Tibial artery (tissue), 4 donors: ENCODE results near the gene TCEA3.
A peak's percentile ranks its signal among the peaks of the same experiment; 100 is the strongest.

Experiments used
- DNase-seq, 2 donors: peaks; one replicate each; pipeline ENCODE4 v3.0.0-alpha.2; 2019
- H3K27ac ChIP-seq, 2 donors: fragments of 200-600 bp; sonication (generic) in 1 of 2; 1 replicate in 1 of 2; 2 replicates in 1 of 2; pipeline ENCODE4 v1.5.1; 2018 to 2019; ENCODE audit warnings: mild to moderate bottlenecking in 1 of 2
- H3K27me3 ChIP-seq, 2 donors: fragments of 200-600 bp; sonication (generic) in 1 of 2; one replicate each; pipeline versions ENCODE4 v1.5.1 to v1.6.0; 2016 to 2019
- H3K36me3 ChIP-seq, 3 donors: fragments of 200-600 bp; sonication (generic) in 2 of 3; one replicate each; pipeline ENCODE4 v1.5.1; 2016 to 2019; ENCODE audit warnings: mild to moderate bottlenecking in 2 of 3
- H3K4me1 ChIP-seq, 4 donors: fragments of 200-600 bp; sonication (generic) in 2 of 4; 1 replicate in 3 of 4; 2 replicates in 1 of 4; pipeline ENCODE4 v1.5.1; 2016 to 2019
- H3K4me3 ChIP-seq, 2 donors: fragments of 200-600 bp; sonication (generic) in 1 of 2; 1 replicate in 1 of 2; 2 replicates in 1 of 2; pipeline ENCODE4 v1.5.1; 2018 to 2019; ENCODE audit warnings: mild to moderate bottlenecking in 2 of 2
- H3K9me3 ChIP-seq, 3 donors: fragments of 200-600 bp; sonication (generic) in 1 of 3; one replicate each; pipeline ENCODE4 v1.5.1; 2016 to 2019
- CTCF ChIP-seq, 2 experiments: fragments of 200-600 bp in 1 of 2; fragments of 450-650 bp in 1 of 2; IDR thresholded peaks; one replicate each; pipeline ENCODE4 v1.5.1; 2017 to 2019; ENCODE audit warnings: antibody characterized with exemption in 2 of 2, mild to moderate bottlenecking in 1 of 2, moderate library complexity in 1 of 2
- intact Hi-C: fragments of 100-400 bp; cut with DNase I; formaldehyde crosslinking; loops from one replicate; pipeline ENCODE4 v1.15.0; 2023; ENCODE audit warnings: low total_unique reads

Gene TCEA3

GRCh38 chr1:23421343-23421742 is 3.2 kb downstream of the TCEA3 start:
- Histone ChIP-seq H3K4me1 (peaks cover 0 to 25% (median 21%) of the 10 kb centered on the region in 4 donors), H3K27ac (peak overlapping the region in 1 of 2 donors; percentile 83), H3K36me3 (peaks cover 0 to 17% (median 5%) of the 10 kb centered on the region in 3 donors), H3K27me3 (no peaks in the 10 kb centered on the region), H3K9me3 (no peaks in the 10 kb centered on the region), H3K4me3 (no peak overlapping the region)
- intact Hi-C loops = no loop called here
- no peak for TF ChIP-seq CTCF (IDR thresholded peaks at IDR 0.05)
- DNase-seq = no peak

- intact Hi-C loops = no loop called here
- no peaks in the 10 kb centered on the region for H3K27me3 ChIP-seq
- no peak overlapping the region for H3K4me3 ChIP-seq
- TF ChIP-seq CTCF (IDR thresholded peaks at IDR 0.05) = no peak
- no peaks in the 10 kb centered on the region for H3K9me3 ChIP-seq
- H3K27ac ChIP-seq = no peak overlapping the region
- H3K36me3 ChIP-seq = peaks cover 0 to 18% (median 5%) of the 10 kb centered on the region in 3 donors
- DNase-seq = no peak
- H3K4me1 ChIP-seq = peaks cover 0 to 25% (median 21%) of the 10 kb centered on the region in 4 donors
These were observed 3.8 kb downstream of the TCEA3 start for GRCh38 chr1:23420778-23421177.

GRCh38 chr1:23419180-23419579 is 5.4 kb downstream of the TCEA3 start:
- no peak overlapping the region for H3K4me3 ChIP-seq
- no peaks in the 10 kb centered on the region for H3K27me3 ChIP-seq
- intact Hi-C loops = no loop called here
- H3K9me3 ChIP-seq = no peaks in the 10 kb centered on the region
- DNase-seq = no peak
- peaks cover 0 to 25% (median 18%) of the 10 kb centered on the region in 4 donors for H3K4me1 ChIP-seq
- H3K36me3 ChIP-seq = peaks cover 0 to 26% (median 12%) of the 10 kb centered on the region in 3 donors
- no peak for TF ChIP-seq CTCF (IDR thresholded peaks at IDR 0.05)
- H3K27ac ChIP-seq = no peak overlapping the region

- intact Hi-C loops = no loop called here
- Histone ChIP-seq H3K9me3 (no peaks in the 10 kb centered on the region), H3K4me1 (peaks cover 0 to 13% (median 6%) of the 10 kb centered on the region in 4 donors), H3K36me3 (peaks cover 0 to 26% (median 12%) of the 10 kb centered on the region in 3 donors), H3K27ac (no peak overlapping the region), H3K4me3 (no peak overlapping the region), H3K27me3 (no peaks in the 10 kb centered on the region)
- no peak for DNase-seq
- TF ChIP-seq CTCF (IDR thresholded peaks at IDR 0.05) = no peak
These were observed 7.0 kb downstream of the TCEA3 start for GRCh38 chr1:23417570-23417969.

GRCh38 chr1:23416964-23417363 is 7.6 kb downstream of the TCEA3 start:
- Histone ChIP-seq H3K27ac (no peak overlapping the region), H3K4me1 (peaks cover 0 to 11% (median 2%) of the 10 kb centered on the region in 4 donors), H3K36me3 (peaks cover 0 to 26% (median 12%) of the 10 kb centered on the region in 3 donors), H3K4me3 (no peak overlapping the region), H3K27me3 (no peaks in the 10 kb centered on the region), H3K9me3 (no peaks in the 10 kb centered on the region)
- TF ChIP-seq CTCF (IDR thresholded peaks at IDR 0.05) = no peak
- intact Hi-C loops = no loop called here
- no peak for DNase-seq
